Endodermal cell (in vitro differentiated cells): ENCODE data around the gene SMIM15. TPM values are rescaled to one million over a fixed set of nuclear protein-coding genes. Genes with fewer than 3 reads are reported as not detected.

ENCODE experiments used
- DNase-seq: peaks from one replicate; pipeline ENCODE4 v3.0.0-alpha.2; 2017
- H3K27ac ChIP-seq: 2 replicates; pipeline ENCODE4 v1.5.1; 2013; ENCODE audit warnings: mild to moderate bottlenecking, low read depth, low read length, moderate library complexity
- H3K27me3 ChIP-seq: 2 replicates; pipeline ENCODE4 v1.6.1; 2013; ENCODE audit warnings: mild to moderate bottlenecking, low read length, moderate library complexity; ENCODE audit not compliant: insufficient read depth, control insufficient read depth, poor library complexity, severe bottlenecking
- H3K36me3 ChIP-seq: 2 replicates; pipeline ENCODE4 v1.7.0; 2013; ENCODE audit warnings: mild to moderate bottlenecking, low read length, moderate library complexity; ENCODE audit not compliant: control insufficient read depth, insufficient read depth
- H3K4me1 ChIP-seq: one replicate; pipeline ENCODE4 v1.7.0; 2013; ENCODE audit warnings: low read length; ENCODE audit not compliant: control insufficient read depth, insufficient read depth
- H3K4me3 ChIP-seq: 2 replicates; pipeline ENCODE4 v1.5.1; 2013; ENCODE audit warnings: mild to moderate bottlenecking, low read length, moderate library complexity
- H3K9ac ChIP-seq: 2 replicates; pipeline ENCODE4 v1.6.1; 2013; ENCODE audit warnings: mild to moderate bottlenecking, low read length, moderate library complexity; ENCODE audit not compliant: poor library complexity, severe bottlenecking; ENCODE audit errors: extremely low read depth
- H3K9me3 ChIP-seq: 2 replicates; pipeline ENCODE4 v1.6.1; 2013; ENCODE audit warnings: mild to moderate bottlenecking, low read length, moderate library complexity; ENCODE audit not compliant: control insufficient read depth
- H3K27ac Mint-ChIP-seq: 2 replicates; pipeline ENCODE4 v1.8.0; 2020; ENCODE audit warnings: mixed read lengths
- H3K27me3 Mint-ChIP-seq: 2 replicates; pipeline ENCODE4 v1.8.0; 2021; ENCODE audit warnings: mild to moderate bottlenecking, mixed read lengths; ENCODE audit not compliant: insufficient read depth
- H3K36me3 Mint-ChIP-seq: 2 replicates; pipeline ENCODE4 v1.8.0; 2020; ENCODE audit warnings: low read depth, mixed read lengths
- H3K4me1 Mint-ChIP-seq: 2 replicates; pipeline ENCODE4 v1.8.0; 2020; ENCODE audit warnings: mixed read lengths
- H3K4me3 Mint-ChIP-seq: 2 replicates; pipeline ENCODE4 v1.8.0; 2020; ENCODE audit warnings: mild to moderate bottlenecking, moderate library complexity, mixed read lengths
- H3K9me3 Mint-ChIP-seq: 2 replicates; pipeline ENCODE4 v1.8.0; 2020; ENCODE audit warnings: mild to moderate bottlenecking, mixed read lengths
- WGBS, 2 experiments: methylation state at CpG; one replicate each; pipeline versions ENCODE4 v1.1.5 to v1.1.7; 2013; ENCODE audit warnings: missing lambda C conversion rate in 2 of 2, mixed read lengths in 1 of 2; ENCODE audit not compliant: insufficient coverage in 1 of 2, insufficient read length in 1 of 2; 5-methylcytosine and 5-hydroxymethylcytosine counted together
- total RNA-seq, 2 donors: library from RNA; stranded (reverse); fragmentation: NEBNext Ultra II Directional in 1 of 2; extraction: Animal tissue kit (Norgen Biotek cat#: 25700) in 1 of 2; gene quantifications; 2 replicates in 1 of 2; 3 replicates in 1 of 2; pipeline ENCODE4 v1.2.1, GENCODE V29; 2021
- TF ChIP-seq, protein P1 (sequence below): fragments of 200-600 bp; sonication (generic); conservative IDR thresholded peaks from 2 replicates; pipeline ENCODE4 v1.5.0; 2021; ENCODE audit warnings: antibody characterized with exemption, mild to moderate bottlenecking

The SMIM15 gene
- total RNA-seq, 2 donors from 2014 or later, result 54.7 to 61.2 TPM

- H3K4me1 Mint-ChIP-seq, result no peaks in the 10 kb centered on the region
- TF ChIP-seq, protein P1, sequence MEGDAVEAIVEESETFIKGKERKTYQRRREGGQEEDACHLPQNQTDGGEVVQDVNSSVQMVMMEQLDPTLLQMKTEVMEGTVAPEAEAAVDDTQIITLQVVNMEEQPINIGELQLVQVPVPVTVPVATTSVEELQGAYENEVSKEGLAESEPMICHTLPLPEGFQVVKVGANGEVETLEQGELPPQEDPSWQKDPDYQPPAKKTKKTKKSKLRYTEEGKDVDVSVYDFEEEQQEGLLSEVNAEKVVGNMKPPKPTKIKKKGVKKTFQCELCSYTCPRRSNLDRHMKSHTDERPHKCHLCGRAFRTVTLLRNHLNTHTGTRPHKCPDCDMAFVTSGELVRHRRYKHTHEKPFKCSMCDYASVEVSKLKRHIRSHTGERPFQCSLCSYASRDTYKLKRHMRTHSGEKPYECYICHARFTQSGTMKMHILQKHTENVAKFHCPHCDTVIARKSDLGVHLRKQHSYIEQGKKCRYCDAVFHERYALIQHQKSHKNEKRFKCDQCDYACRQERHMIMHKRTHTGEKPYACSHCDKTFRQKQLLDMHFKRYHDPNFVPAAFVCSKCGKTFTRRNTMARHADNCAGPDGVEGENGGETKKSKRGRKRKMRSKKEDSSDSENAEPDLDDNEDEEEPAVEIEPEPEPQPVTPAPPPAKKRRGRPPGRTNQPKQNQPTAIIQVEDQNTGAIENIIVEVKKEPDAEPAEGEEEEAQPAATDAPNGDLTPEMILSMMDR, result no peak
- Histone ChIP-seq H3K9me3 (no peaks in the 10 kb centered on the region), H3K27me3 (peaks cover 6% of the 10 kb centered on the region), H3K9ac (no peak overlapping the region), H3K27ac (no peak overlapping the region), H3K4me1 (no peaks in the 10 kb centered on the region), H3K4me3 (no peak overlapping the region), H3K36me3 (no peaks in the 10 kb centered on the region)
- DNase-seq, result no peak
- H3K36me3 Mint-ChIP-seq, result no peaks in the 10 kb centered on the region
- H3K27me3 Mint-ChIP-seq, result no peaks in the 10 kb centered on the region
- no peak overlapping the region for H3K27ac Mint-ChIP-seq
- no peaks in the 10 kb centered on the region for H3K9me3 Mint-ChIP-seq
- no peak overlapping the region for H3K4me3 Mint-ChIP-seq
- WGBS, 2 experiments, result 86 to 100% methylated on average over 2 of the region's 2 CpGs
These were observed 20.2 kb upstream of the SMIM15 start for GRCh38 chr5:61182449-61182848.

- Histone ChIP-seq H3K27me3 (peaks cover 6% of the 10 kb centered on the region), H3K27ac (no peak overlapping the region), H3K9me3 (no peaks in the 10 kb centered on the region), H3K36me3 (no peaks in the 10 kb centered on the region), H3K4me3 (no peak overlapping the region), H3K4me1 (no peaks in the 10 kb centered on the region), H3K9ac (no peak overlapping the region)
- DNase-seq, result no peak
- Mint-ChIP-seq H3K9me3 (no peaks in the 10 kb centered on the region), H3K4me3 (no peak overlapping the region), H3K36me3 (no peaks in the 10 kb centered on the region), H3K27me3 (no peaks in the 10 kb centered on the region), H3K27ac (no peak overlapping the region), H3K4me1 (no peaks in the 10 kb centered on the region)
- TF ChIP-seq, protein P1, result no peak
- whole genome bisulfite sequencing, 2 experiments, result 86 to 91% methylated on average over 1 to 2 of the region's 2 CpGs
These were observed 18.6 kb upstream of the SMIM15 start for GRCh38 chr5:61180886-61181285.

DNA sequence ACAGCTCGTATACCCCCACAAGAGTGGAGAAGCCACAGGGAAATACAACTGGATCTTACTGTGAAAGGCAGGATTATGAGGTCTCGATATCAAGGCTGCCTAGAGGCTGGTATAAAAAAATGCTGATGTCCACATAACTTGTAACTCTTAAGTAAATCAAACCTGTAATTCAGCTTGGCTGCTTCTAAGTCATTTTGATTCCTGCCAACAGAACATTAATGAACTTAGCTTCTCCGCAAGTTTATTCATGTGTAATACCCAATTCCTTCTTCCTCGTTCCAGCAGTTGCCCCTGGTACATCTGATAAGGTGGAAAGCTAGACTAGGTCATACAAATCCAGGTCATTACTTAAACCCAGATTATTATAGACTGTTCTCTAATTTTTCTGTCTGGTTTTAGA, 16.4 kb upstream of the SMIM15 start:
- no peak overlapping the region for H3K4me3 Mint-ChIP-seq
- Histone ChIP-seq H3K9ac (no peak overlapping the region), H3K36me3 (no peaks in the 10 kb centered on the region), H3K4me1 (no peaks in the 10 kb centered on the region), H3K27me3 (peaks cover 9% of the 10 kb centered on the region), H3K9me3 (no peaks in the 10 kb centered on the region), H3K27ac (no peak overlapping the region), H3K4me3 (no peak overlapping the region)
- DNase-seq, result no peak
- no peaks in the 10 kb centered on the region for H3K9me3 Mint-ChIP-seq
- no peaks in the 10 kb centered on the region for H3K27me3 Mint-ChIP-seq
- no peaks in the 10 kb centered on the region for H3K36me3 Mint-ChIP-seq
- no peak overlapping the region for H3K27ac Mint-ChIP-seq
- H3K4me1 Mint-ChIP-seq, result peaks cover 2% of the 10 kb centered on the region
- TF ChIP-seq, protein P1, result no peak
- WGBS, 2 experiments, result 92 to 95% methylated on average over 3 to 4 of the region's 4 CpGs
